Testis (tissue), 2 donors: ENCODE measurements around the gene HSPA6.
"Not testable (repeated sequence)": the region's sequence is repeated elsewhere in the genome, so short reads cannot be mapped to it uniquely, and the experiment has no call there.

Experiments
- POLR2A ChIP-seq: fragments of 450-650 bp; IDR thresholded peaks from one replicate; pipeline ENCODE4 v1.6.1; 2017; ENCODE audit warnings: antibody characterized with exemption, mild to moderate bottlenecking, moderate library complexity
- TF ChIP-seq, protein P1 (sequence below), 3 experiments: fragments of 450-650 bp in 2 of 3; fragments of 200-600 bp in 1 of 3; sonication (generic) in 1 of 3; IDR thresholded peaks; one replicate each; pipeline ENCODE4 v1.5.1; 2016 to 2019; ENCODE audit warnings: antibody characterized with exemption in 3 of 3, mild to moderate bottlenecking in 2 of 3, moderate library complexity in 1 of 3

- TF ChIP-seq, protein P1, sequence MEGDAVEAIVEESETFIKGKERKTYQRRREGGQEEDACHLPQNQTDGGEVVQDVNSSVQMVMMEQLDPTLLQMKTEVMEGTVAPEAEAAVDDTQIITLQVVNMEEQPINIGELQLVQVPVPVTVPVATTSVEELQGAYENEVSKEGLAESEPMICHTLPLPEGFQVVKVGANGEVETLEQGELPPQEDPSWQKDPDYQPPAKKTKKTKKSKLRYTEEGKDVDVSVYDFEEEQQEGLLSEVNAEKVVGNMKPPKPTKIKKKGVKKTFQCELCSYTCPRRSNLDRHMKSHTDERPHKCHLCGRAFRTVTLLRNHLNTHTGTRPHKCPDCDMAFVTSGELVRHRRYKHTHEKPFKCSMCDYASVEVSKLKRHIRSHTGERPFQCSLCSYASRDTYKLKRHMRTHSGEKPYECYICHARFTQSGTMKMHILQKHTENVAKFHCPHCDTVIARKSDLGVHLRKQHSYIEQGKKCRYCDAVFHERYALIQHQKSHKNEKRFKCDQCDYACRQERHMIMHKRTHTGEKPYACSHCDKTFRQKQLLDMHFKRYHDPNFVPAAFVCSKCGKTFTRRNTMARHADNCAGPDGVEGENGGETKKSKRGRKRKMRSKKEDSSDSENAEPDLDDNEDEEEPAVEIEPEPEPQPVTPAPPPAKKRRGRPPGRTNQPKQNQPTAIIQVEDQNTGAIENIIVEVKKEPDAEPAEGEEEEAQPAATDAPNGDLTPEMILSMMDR (IDR thresholded peaks at IDR 0.05): not testable (repeated sequence)
- TF ChIP-seq POLR2A: not testable (repeated sequence)
Measured at GRCh38 chr1:161538925-161539479, 14.7 kb downstream of the HSPA6 start.
